GM18909 (cell line): Measurements from ENCODE around the gene PLPPR5.

ENCODE experiments used
- ATAC-seq: cut with Tn5 transposase; IDR thresholded peaks from one replicate; pipeline ENCODE4 v1.9.1; 2021; ENCODE audit warnings: mild to moderate bottlenecking; ENCODE audit not compliant: unreplicated experiment, poor library complexity

PLPPR5 gene

GRCh38 chr1:98975113-98975512 is 29.5 kb downstream of the PLPPR5 start:
- ATAC-seq, result no peak

GRCh38 chr1:98969798-98970490 is 34.7 kb downstream of the PLPPR5 start:
- no peak for ATAC-seq

- no peak for ATAC-seq
Measured at GRCh38 chr1:98967122-98967521, 37.5 kb downstream of the PLPPR5 start.

- ATAC-seq, result no peak
Measured at GRCh38 chr1:98965394-98965793, 39.3 kb downstream of the PLPPR5 start.

- ATAC-seq, result no peak
Measured at GRCh38 chr1:98964198-98964597, 40.5 kb downstream of the PLPPR5 start.

GRCh38 chr1:98963064-98963758 is 41.5 kb downstream of the PLPPR5 start:
- ATAC-seq, result no peak

GRCh38 chr1:98962156-98962555 is 42.5 kb downstream of the PLPPR5 start:
- no peak for ATAC-seq

GRCh38 chr1:98949621-98950020 is 55.0 kb downstream of the PLPPR5 start:
- ATAC-seq, result no peak

- ATAC-seq, result no peak
Measured at GRCh38 chr1:98949166-98949565, 55.5 kb downstream of the PLPPR5 start.

- ATAC-seq, result no peak
Measured at GRCh38 chr1:98947071-98947470, 57.6 kb downstream of the PLPPR5 start.

GRCh38 chr1:98940722-98941079 is 64.0 kb downstream of the PLPPR5 start:
- no peak for ATAC-seq

- ATAC-seq, result no peak
Measured at GRCh38 chr1:98940069-98940721, 64.5 kb downstream of the PLPPR5 start.

GRCh38 chr1:98939471-98939870 is 65.2 kb downstream of the PLPPR5 start:
- no peak for ATAC-seq

GRCh38 chr1:98937347-98937746 is 67.3 kb downstream of the PLPPR5 start:
- no peak for ATAC-seq

- no peak for ATAC-seq
Measured at GRCh38 chr1:98932184-98932583, 72.5 kb downstream of the PLPPR5 start.

GRCh38 chr1:98931128-98931835 is 73.4 kb downstream of the PLPPR5 start:
- ATAC-seq, result no peak

GRCh38 chr1:98929437-98929836 is 75.2 kb downstream of the PLPPR5 start:
- ATAC-seq, result no peak

GRCh38 chr1:98926597-98926996 is 78.1 kb downstream of the PLPPR5 start:
- no peak for ATAC-seq

- ATAC-seq, result no peak
Measured at GRCh38 chr1:98924977-98925376, 79.7 kb downstream of the PLPPR5 start.

- no peak for ATAC-seq
Measured at GRCh38 chr1:98923667-98924066, 81.0 kb downstream of the PLPPR5 start.

GRCh38 chr1:98921817-98922216 is 82.8 kb downstream of the PLPPR5 start:
- no peak for ATAC-seq
